Activated naive CD4-positive, alpha-beta T cell treated with anti-CD3 and anti-CD28 coated beads, Interleukin-2, amount 50 U/mL, for 16 hours (primary cell): ENCODE measurements around the gene UBXN11.
A peak's percentile ranks its signal among the peaks of the same experiment; 100 is the strongest.
"Not testable (repeated sequence)": the region's sequence is repeated elsewhere in the genome, so short reads cannot be mapped to it uniquely, and the experiment has no call there.

Experiments
- DNase-seq: peaks from one replicate; pipeline ENCODE4 v3.0.0-alpha.2; 2020

UBXN11 gene

DNA sequence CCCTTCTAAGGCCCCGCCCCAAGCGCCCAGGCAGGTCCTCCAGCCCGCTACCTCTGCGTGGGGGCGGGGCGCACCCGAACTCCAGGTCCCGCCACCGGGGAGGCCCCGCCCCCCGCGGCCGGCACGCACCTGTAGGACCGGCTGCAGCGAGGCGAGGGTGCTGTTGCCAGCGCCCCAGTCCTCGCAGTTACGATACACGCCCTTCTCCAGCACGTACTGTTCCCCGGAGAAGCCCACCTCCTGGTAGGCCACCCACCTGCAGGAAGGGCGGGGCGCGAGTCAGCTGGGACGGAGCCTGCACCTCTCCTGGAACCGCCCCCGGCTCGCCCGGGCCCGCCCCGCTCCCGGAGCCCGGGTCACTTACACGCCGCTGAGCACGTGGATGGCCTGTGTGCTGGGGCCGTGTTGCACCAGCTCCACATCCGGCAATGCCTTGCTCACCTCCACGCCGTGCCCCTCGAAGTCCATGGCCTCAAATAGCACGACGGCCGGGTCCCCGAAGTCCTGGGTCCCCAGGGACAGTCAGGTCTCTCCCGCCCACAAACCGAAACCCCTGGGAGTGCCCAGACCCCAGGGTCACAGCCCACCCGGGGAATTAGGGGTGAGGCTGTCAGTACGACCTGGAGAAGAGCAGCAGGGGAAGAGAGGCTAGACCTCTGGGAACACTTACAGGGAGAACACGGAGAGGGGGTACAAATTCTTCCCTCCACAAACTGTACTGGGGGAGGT lies 30.2 kb upstream of the UBXN11 start:
- DNase-seq: peak; percentile 84

DNA sequence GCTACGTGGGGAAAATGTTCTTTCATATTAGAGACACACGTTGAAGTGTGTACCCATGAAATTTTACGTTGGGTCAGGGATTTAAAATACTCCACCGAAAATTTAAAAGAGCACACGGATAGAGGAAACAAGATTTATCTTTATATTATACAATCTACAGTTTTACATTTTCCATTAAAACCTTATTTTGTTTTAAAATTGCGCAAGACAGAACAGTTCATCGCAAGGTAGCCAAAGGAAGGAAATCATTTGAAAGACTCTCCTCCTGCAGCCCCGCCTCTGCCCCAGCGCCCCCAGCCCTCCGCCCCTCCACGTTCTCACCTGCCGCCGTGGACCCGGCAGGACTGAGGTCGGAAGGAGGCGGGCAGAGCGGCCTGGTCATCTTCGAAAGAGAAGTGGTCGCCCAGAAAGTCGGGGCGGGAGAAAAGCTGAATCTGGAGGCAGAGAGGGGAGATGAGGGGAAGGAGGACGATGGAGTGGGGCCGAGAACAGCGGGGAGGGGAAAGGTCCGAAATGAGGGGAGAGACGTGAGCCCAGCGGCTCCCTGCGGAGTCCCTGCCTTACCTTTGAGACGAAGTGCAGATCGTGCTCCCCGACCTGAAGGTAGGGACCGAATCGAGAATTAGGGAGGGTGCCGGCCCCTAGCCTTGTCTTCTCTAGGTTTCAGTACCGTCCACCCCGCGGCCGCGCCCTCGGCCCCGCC lies 29.5 kb upstream of the UBXN11 start:
- no peak for DNase-seq

DNA sequence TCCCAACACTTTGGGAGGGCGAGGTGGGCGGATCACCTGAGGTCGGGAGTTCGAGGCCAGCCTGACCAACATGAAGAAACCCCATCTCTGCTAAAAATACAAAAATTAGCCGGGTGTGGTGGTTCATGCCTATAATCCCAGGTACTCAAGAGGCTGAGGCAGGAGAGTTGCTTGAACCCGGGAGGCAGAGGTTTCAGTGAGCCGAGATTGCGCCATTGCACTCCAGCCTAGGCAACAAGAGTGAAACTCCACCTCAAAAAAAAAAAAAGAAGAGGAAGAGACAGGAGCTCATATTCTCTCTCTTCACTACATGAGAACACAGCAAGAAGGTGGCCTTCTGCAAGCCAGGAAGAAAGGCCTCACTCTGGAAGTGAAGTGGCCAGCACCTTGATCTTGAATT lies 26.9 kb upstream of the UBXN11 start:
- DNase-seq: not testable (repeated sequence)

DNA sequence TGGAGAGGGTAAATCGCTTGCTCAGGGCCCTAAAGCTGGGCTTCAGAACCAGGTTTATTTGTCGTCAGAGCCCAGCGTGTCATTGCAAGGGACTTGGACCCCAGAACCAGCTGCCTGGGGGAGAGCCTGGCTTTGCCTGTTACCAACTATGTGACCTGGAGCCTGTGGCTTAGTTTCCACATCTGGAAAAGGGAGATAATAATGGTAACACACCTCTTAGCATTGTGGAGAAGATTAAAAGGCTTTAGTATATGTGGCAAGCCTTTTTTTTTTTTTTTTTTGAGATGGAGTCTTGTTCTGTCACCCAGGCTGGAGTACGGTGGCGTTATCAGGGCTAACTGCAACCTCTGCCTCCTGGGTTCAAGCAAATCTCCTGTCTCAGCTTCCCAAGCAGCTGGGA lies 23.8 kb upstream of the UBXN11 start:
- no peak for DNase-seq

DNA sequence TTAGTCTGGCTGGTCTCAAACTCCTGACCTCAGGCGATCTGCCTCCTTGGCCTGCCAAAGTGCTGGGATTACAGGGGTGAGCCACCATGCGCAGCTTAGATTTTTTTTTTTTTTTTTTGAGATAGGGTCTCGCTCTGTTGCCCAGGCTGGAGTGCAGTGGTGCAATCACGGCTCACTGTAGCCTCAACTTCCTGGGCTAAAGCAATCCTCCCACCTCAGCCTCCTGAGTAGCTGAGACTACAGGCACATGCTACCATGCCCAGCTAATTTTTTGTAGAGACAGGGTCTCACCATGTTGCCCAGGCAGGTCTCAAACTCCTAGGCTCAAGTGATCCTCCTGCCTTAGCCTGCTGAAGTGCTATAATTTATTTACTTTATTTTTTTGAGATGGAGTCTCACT lies 22.9 kb upstream of the UBXN11 start:
- DNase-seq: not testable (repeated sequence)

DNA sequence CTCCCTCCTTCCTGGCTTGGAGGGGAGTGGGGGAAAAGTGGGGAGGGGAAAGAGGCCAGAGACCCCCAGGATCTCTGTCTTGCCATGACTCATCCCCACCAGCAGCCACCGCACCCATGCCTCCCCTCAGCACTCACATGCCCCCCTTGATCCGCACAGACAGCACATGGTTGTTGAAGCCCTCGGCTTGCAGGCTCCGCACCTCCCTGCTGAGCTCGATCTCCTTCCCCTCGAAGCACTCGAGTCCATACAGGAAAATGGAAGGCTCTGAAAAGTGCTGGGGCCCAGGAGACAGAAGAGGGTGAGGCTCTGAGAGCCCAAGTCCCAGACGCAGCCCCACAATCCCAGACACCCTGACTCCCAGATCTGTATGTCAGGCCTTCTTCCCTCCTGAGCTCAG lies 22.2 kb upstream of the UBXN11 start:
- DNase-seq: no peak

DNA sequence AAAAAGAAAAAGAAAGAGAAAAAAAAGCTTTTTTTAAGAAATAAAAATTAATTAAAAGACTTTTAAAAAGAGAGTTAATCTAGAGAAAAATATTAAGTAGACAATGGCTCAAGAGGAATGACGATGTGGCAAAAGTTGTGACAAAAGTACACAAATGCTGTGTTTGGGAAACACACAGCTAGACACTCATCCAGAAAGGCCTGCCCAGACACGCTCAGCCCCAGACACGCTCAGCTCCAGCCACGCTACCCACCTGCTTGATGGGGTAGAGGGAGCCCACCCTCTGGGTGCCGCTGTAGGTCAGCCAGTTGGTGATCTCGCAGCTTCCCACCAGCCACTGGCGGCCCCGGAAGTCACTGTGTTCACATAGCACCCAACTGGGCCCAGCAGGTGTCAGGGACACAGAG lies 21.5 kb upstream of the UBXN11 start:
- no peak for DNase-seq

DNA sequence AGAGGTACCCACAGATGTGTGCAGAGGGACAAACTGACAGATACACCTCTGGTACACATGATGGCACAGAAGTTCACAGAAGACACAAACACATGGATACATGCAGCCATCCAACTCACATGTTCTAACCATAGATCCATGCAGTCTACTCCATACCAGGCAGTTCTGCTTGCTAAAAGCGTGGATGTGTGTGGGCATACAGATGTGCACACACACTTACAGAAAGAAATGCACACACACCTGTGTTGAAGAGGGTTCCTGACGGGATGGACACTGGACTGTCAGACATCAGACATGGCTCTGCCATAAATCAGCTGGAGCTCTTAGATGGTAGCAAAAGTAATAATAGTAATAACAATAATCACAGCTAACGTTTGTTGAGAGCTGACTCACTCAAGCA lies 18.1 kb upstream of the UBXN11 start:
- no peak for DNase-seq

DNA sequence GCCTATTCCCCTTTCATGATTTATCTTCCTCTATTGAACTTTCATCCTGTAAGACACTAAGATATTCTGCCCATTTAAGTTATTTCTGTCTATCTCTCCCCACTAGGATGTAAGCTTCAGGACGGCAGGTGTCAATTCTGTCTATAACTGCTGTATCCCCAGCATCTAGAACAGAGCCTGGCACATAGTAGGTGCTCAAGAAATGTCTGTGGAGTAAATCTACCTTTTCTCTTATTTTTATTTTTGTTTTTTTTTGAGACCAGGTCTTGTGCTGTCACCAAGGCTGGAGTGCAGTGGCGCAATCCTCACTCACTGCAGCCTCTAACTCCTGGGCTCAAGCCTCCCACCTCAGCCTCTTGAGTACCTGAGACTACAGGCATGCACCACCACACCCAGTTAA lies 16.9 kb upstream of the UBXN11 start:
- DNase-seq: no peak

DNA sequence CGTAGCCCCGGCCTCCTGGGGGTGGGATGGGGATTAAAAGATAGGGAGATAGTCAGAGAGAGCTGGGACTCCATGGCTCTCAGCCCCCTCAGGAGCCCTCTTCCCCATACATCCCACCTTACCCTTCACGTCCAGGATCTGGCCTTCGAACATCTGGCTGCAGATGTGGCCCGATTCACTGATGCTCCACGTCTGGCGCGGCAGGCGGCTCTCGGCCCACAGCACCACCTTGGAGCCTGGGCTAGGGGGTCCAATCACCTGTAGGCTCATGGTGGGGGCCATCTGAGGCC lies 15.6 kb upstream of the UBXN11 start:
- no peak for DNase-seq

DNA sequence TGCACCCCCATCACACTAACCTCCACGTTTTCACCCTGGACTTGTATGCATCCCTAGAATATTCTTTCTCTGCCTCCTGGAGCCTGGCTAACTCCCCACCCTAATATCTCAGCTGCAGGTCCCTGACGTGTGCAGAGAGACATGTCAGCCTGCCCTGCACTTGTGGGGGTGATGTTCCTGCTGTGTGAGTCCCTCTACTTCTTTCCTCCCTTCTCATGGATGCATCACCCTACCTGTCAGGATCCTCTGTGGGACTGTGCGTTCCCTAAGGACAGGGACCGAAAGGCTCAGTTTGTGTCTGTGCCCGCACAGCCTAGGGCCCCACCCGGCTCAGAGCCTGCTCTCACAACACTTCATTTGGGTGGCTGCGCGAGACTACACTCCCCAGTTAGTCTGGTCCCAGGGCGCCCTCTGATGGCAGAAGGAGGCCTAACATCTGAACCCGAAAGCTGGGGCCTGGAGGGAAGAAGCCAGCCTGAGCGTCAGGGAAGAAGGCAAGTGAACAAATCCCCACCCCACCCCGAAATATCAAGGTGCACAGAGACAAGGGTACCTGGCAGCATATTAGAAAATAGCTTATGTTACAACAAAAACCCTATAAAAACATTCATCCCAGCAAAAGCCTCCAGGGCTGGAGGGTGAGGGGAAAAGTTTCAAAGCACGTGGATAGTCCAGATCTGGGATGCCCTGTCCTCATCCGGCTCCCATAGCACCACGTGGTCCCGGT lies 15.0 kb upstream of the UBXN11 start:
- DNase-seq: peak; percentile 94

DNA sequence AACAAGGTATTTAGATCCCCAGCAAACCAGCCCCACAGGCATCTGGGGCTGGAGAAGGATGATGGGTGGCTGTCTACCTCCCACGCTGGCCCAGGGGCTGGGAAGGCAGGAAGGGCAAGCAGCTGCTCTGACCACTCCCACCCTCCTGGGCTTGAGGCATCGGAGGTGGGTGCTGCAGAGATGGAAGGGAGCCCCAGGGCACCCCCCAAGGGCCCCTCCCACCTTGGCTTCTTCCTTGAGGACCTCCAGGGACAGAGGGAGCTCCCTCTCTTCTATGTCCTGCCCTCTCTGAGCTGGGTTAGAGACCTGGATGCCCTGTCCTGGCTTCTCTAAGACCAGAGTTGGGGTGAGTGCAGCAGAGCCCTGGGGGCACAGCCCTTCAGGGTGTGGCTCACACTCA lies 14.5 kb upstream of the UBXN11 start:
- no peak for DNase-seq

DNA sequence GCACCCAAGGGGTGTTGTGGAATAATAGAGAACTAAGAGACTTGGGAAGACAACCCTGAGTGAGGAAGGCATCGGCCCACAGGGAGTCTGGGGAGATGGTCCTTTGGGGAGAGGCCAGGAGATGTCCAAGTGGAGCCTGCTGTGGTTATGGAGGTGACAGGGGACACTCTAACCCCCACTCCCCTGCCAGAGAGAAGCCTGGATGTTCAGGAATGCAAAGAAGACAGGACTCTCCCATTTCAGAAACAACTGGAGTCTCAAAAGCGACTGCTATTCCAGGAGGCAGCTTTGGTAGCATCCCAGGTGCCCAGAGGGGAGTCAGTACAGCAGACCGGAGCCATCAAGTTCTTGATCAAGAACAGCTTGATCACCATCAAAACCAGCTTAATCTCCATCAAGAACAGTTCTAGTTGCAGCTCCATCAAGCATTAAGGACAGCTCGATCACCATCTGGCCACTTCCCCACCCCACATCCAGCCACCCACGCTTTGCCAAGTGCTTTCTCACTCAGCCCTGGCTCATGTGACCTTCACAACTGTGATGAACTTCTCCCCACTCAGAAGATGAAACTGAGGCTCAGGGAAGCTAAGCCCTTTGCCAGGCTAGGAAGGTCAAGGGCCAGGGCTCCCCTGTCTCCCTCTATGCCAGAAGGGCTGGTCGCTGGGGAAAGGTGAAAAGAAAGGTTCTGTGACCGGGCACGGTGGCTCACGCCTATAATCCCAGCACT lies 12.1 kb upstream of the UBXN11 start:
- DNase-seq: no peak

DNA sequence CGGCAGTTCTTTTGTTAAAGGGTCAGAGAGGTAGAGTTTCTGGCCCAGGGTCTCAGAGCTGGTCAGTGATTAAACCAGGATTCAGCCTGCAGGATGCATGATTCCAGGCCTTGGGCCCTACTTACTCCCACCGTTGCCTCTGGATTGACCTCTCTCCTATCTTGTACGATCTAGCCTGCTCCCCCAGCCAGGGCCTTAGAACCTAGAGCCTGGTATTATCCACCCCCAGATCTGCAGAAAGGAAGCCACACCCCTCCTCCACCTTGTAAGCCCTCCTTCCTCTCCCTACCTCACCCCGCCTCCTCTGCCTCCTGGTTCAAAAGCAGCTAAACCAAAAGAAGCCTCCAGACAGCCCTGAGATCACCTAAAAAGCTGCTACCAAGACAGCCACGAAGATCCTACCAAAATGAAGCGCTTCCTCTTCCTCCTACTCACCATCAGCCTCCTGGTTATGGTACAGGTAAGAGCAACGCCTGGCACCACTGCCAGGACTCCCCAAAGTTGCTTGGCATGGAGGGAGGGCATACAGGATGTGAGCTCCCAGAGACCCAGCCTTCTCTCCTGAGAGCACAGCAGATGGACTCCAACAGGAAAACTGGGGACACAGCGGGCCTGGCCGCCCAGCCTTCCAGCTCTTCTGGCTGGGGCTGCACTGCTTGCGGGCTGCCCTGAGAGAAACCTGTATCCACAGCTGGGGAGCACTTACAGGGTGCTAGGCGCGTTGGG lies 11.3 kb upstream of the UBXN11 start, which contains the start of gene CD52:
CD52 (plus strand) TSS at position 347 of the 726 bp plus-strand sequence; CDS start at position 407, 60 bp downstream.
- peak; percentile 79 for DNase-seq

DNA sequence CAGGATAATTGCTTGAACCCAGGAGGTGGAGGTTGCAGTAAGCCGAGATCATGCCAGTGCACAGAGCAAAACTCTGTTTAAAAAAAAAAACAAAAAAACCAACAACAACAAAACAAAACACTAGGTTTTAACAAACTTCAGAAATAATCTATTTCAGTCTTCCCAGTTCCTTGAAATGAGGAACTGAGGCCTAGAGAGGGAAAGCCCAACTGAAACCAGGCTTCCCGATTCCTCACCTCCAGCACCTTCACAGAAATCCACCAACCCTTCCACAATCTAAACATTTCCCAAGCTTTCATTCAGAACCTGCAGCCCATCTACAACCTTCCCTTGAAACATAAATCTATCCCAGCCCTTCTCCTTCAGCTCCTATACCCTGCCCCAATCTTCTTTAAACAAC lies 10.7 kb upstream of the UBXN11 start:
- no peak for DNase-seq

DNA sequence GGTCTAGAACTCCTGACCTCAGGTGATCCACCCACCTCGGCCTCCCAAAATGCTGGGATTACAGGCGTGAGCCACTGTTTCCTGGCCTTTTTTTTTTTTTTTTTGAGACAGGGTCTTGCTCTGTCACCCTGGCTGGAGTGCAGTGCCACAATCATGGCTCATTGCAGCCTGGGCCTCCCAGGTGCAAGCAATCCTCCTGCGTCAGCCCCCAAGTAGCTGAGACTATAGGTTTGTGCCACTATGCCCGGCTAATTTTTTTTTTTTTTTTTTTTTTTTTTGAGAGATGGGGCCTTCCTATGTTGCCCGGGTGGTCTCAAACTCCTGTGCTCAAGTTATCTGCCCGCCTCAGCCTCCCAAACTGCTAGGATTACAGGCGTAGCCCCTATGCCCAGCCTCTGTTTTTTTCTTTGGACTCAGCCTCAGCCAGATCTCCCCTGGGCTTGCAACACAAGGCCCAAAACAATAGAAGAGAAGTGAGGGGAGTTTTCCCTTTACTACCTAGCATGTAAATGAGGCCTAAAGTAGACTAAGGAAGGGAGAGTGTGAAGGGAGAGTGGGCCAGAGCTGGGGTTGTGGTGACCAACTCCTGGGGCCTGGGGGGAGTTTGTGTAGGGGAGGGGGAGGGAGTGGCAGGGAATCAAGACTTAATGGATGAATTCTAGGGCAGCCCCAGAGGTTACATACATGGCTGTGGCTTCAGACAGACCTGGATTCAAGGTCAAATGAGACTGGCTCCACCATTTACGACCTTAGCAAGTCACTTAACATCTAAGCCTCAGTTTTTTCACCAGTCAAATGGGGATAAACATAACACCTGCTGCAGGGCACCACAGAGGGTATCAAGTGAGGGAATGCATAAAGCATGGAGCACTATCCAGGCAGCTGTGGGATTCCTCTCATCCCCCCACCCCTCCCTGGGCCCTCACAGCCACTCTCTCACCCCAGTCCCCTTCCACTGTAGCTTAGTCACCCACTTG lies 9.7 kb upstream of the UBXN11 start:
- no peak for DNase-seq

DNA sequence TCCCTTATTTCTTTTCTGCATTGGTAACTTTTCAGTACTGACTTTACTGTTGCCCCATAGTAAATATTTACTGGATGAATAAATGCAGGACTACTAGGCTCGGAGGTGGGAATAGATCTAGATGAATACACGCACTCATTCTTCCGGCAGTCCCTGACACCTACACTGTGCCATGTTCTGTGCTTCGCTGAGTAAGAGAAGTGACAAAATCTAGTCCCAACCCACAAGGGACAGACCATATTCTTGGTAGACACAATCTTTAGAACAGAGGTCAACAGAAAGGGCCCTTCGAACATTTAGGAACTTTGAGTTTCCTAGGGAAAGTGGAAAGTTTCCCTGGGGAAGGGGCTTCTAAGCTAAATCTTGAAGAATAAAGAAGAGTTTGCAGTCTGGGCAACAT lies 8.1 kb upstream of the UBXN11 start:
- DNase-seq: no peak

DNA sequence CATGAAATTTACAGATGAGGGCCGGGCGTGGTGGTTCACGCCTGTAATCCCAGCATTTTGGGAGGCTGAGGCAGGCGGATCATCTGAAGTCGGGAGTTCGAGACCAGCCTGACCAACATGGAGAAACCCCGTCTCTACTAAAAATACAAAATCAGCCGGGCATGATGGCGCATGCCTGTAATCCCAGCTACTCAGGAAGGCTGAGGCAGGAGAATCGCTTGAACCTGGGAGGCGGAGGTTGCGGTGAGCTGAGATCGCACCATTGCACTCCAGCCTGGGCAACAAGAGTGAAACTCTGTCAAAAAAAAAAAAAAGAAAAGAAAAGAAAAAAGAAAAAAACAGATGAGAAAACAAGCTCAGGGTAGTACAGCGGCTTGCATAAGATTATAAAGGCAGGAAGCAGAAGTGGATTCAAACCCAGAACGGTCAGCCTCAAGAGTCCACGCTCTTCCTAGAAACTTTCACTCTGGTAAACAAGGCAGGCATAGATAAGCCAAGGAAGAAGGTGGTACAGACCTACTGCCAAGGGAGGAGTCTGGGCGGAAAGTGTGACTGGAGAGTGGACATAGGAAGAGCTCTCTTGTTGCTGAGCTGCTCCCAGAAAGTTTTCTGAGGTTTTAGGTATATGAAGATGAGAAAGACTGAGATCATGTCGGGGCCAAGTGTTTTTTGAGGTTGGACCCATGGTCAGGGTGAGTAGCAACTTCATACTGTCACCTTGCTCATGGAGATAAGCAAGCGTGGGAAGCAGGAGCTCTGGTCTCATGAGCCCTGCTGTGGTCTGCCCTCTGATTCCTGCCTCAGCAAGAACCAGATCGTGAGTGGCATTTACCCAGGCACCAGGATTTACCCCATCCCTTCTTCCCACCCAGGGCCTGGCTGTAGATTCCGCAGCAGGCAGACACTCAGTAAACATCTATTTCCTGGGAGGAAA lies 1.8 kb upstream of the UBXN11 start:
- not testable (repeated sequence) for DNase-seq

DNA sequence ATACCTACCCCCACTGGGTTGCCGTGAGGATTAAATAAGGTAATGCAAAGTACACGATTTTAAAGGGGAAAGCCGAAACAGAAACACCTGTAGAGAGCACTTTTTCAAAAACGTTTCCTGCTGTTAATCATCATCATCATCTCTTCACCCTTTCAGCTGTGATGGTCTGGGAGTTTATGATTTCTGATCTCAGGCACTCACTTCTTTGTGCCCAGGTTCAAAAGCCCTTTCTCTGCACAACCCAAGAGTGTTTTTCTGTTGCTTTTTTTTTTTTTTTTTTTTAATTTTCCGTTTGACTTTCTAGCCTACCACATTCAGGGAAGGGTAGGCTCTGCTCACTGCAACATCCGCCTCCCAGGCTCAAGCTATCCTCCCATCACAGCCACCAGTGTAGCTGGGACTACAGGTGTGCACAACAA lies 936 bp upstream of the UBXN11 start:
- DNase-seq: no peak

DNA sequence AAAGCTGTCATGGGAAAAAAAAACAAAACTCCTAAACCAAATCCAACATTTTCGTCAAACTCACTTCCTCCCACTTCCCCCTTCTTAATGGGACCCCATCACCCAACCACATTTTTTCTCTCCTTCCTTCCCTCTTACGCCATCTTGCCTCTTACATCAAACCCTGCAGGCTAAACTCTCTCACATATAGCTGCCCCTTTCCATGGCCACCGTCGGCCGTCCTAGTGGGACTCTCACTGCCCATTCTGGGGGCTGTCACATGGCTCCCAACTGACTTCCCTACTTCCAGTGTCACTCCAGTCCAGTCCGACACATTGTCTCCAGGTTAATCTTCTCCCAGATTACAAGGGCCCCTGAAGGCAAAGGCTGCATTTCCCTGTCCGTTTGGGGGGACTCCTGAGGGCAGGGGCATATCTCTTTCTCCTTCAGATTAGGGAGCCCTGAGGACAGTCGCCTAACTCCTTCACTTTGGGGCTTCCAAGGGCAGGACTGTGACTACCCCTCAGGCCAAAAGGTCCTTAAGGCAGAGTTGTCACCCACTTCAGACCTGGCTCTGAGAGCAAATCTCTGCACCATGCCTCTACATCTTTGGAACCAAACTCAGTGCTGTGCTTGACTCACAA lies 658 bp downstream of the UBXN11 start:
- DNase-seq: no peak
